Endothelial cell of umbilical vein (primary cell): ENCODE measurements around the gene SNAP23.

Experiments used
- EZH2 ChIP-seq: IDR thresholded peaks from 2 replicates; pipeline ENCODE4 v1.6.1; 2012; ENCODE audit warnings: borderline replicate concordance, low read depth, mild to moderate bottlenecking, moderate library complexity, low read length, inconsistent platforms; ENCODE audit not compliant: severe bottlenecking
- FOS ChIP-seq: IDR thresholded peaks from 2 replicates; pipeline ENCODE4 v1.6.1; 2011; ENCODE audit warnings: mild to moderate bottlenecking, low read length, moderate library complexity, borderline replicate concordance; ENCODE audit not compliant: insufficient read depth
- GATA2 ChIP-seq: IDR thresholded peaks from 2 replicates; pipeline ENCODE4 v1.7.0; 2011; ENCODE audit warnings: low read depth, mild to moderate bottlenecking, moderate library complexity, mixed read lengths, low read length; ENCODE audit not compliant: insufficient read length, insufficient read depth
- JUN ChIP-seq: IDR thresholded peaks from 2 replicates; pipeline ENCODE4 v1.6.1; 2011; ENCODE audit warnings: borderline replicate concordance, low read depth; ENCODE audit not compliant: insufficient read length, insufficient read depth
- MYC ChIP-seq: IDR thresholded peaks from one replicate; pipeline ENCODE4 v1.6.1; 2011; ENCODE audit warnings: mild to moderate bottlenecking, low read depth, low read length
- POLR2A ChIP-seq: IDR thresholded peaks from 2 replicates; pipeline ENCODE4 v1.6.1; 2012; ENCODE audit warnings: low read depth, mild to moderate bottlenecking, control low read depth, low read length
- POLR2AphosphoS5 ChIP-seq: IDR thresholded peaks from 2 replicates; pipeline ENCODE4 v1.6.1; 2012; ENCODE audit warnings: low read depth, mild to moderate bottlenecking, control low read depth, low read length, moderate library complexity; ENCODE audit not compliant: insufficient read depth
- TF ChIP-seq, protein P1 (sequence below), 2 donors: IDR thresholded peaks; 1 replicate in 1 of 2; 2 replicates in 1 of 2; pipeline ENCODE4 v1.5.1; 2011; ENCODE audit warnings: low read length in 2 of 2, mild to moderate bottlenecking in 2 of 2, moderate library complexity in 2 of 2, control low read depth in 1 of 2, inconsistent platforms in 1 of 2, low read depth in 1 of 2; ENCODE audit not compliant: insufficient read depth in 1 of 2; ENCODE audit errors: extremely low read depth in 1 of 2
- TF ChIP-seq, protein P2 (sequence below): IDR thresholded peaks from 2 replicates; pipeline ENCODE4 v1.6.1; 2011; ENCODE audit not compliant: insufficient read depth, insufficient read length

DNA sequence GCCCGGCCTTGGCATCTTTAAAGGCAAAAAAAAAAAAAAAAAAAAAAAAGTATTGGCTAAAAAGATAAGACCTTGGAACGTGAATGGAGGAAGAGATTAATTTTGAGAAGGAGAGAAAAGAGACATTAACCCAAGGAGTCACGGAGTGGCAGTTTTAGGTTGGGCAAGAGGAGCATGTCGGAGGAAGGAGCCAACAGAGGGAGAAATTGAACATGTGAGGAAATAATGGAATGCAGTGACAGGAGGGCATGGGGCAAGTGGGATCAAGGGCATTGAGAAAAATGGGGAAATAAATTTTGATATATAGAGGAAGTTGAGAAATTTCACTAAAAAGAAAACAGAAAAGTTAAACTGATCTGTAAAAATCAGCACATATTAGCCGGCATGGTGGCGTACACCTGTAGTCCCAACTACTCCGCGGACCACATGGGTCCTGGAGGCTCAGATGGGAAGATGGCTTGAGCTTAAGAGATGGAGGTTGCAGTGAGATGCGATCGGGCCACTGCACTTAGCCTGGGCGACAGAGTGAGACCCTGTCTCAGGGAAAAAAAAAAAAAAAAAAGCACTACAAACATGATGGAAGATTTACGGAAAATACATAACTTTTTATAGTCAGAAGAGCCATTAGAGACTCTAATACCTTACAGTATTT is 54.4 kb downstream of the SNAP23 start:
- TF ChIP-seq, protein P1, sequence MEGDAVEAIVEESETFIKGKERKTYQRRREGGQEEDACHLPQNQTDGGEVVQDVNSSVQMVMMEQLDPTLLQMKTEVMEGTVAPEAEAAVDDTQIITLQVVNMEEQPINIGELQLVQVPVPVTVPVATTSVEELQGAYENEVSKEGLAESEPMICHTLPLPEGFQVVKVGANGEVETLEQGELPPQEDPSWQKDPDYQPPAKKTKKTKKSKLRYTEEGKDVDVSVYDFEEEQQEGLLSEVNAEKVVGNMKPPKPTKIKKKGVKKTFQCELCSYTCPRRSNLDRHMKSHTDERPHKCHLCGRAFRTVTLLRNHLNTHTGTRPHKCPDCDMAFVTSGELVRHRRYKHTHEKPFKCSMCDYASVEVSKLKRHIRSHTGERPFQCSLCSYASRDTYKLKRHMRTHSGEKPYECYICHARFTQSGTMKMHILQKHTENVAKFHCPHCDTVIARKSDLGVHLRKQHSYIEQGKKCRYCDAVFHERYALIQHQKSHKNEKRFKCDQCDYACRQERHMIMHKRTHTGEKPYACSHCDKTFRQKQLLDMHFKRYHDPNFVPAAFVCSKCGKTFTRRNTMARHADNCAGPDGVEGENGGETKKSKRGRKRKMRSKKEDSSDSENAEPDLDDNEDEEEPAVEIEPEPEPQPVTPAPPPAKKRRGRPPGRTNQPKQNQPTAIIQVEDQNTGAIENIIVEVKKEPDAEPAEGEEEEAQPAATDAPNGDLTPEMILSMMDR (IDR thresholded peaks at IDR 0.05; ENCODE audit: extremely low read depth in 1 of 2, insufficient read depth in 1 of 2, low read depth in 1 of 2, low read length in 2 of 2) = no peak
- no peak for TF ChIP-seq POLR2A
- no peak for TF ChIP-seq JUN
- no peak for TF ChIP-seq FOS
- no peak for TF ChIP-seq POLR2AphosphoS5
- TF ChIP-seq EZH2 = no peak
- no peak for TF ChIP-seq MYC
- TF ChIP-seq, protein P2, sequence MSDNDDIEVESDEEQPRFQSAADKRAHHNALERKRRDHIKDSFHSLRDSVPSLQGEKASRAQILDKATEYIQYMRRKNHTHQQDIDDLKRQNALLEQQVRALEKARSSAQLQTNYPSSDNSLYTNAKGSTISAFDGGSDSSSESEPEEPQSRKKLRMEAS = no peak
- TF ChIP-seq GATA2 = no peak
